Measurements from ENCODE around the gene TPPP3.
"Not testable (repeated sequence)": the region's sequence is repeated elsewhere in the genome, so short reads cannot be mapped to it uniquely, and the experiment has no call there.

GRCh38 chr16:67352463-67352862 is 40.8 kb downstream of the TPPP3 start:
- TF ChIP-seq POLR2A (IDR thresholded peaks at IDR 0.05), result not testable (repeated sequence)
- TF ChIP-seq, protein P1, sequence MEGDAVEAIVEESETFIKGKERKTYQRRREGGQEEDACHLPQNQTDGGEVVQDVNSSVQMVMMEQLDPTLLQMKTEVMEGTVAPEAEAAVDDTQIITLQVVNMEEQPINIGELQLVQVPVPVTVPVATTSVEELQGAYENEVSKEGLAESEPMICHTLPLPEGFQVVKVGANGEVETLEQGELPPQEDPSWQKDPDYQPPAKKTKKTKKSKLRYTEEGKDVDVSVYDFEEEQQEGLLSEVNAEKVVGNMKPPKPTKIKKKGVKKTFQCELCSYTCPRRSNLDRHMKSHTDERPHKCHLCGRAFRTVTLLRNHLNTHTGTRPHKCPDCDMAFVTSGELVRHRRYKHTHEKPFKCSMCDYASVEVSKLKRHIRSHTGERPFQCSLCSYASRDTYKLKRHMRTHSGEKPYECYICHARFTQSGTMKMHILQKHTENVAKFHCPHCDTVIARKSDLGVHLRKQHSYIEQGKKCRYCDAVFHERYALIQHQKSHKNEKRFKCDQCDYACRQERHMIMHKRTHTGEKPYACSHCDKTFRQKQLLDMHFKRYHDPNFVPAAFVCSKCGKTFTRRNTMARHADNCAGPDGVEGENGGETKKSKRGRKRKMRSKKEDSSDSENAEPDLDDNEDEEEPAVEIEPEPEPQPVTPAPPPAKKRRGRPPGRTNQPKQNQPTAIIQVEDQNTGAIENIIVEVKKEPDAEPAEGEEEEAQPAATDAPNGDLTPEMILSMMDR (IDR thresholded peaks at IDR 0.05), result not testable (repeated sequence)

Data from ovary (tissue), 3 donors.